NCI-H226 (cell line): ENCODE results near the gene PTGER1.
"Not testable (repeated sequence)": the region's sequence is repeated elsewhere in the genome, so short reads cannot be mapped to it uniquely, and the experiment has no call there.

Source experiments
- DNase-seq: peaks from one replicate; pipeline ENCODE4 v3.0.0-alpha.2; 2015

Gene PTGER1

GRCh38 chr19:14475251-14476073 lies at the start of gene PTGER1:
Gene PTGER1 (minus strand): TSS chr19:14475354. CDS start chr19:14474320, 1,034 bp downstream.
- no peak for DNase-seq

- DNase-seq, result no peak
Observed at GRCh38 chr19:14520543-14520942, 45.4 kb upstream of the PTGER1 start.

- DNase-seq, result peak; percentile 60
Observed at GRCh38 chr19:14519860-14520407, 44.8 kb upstream of the PTGER1 start.

GRCh38 chr19:14519245-14519859 lies 44.2 kb upstream of the PTGER1 start:
- no peak for DNase-seq

- DNase-seq, result peak; percentile 85
Observed at GRCh38 chr19:14517840-14518505, 42.8 kb upstream of the PTGER1 start, which contains the start of gene DNAJB1. Gene DNAJB1 (minus strand): TSS chr19:14518397. CDS start chr19:14518349, 48 bp downstream.

- DNase-seq, result no peak
Observed at GRCh38 chr19:14517446-14517839, 42.3 kb upstream of the PTGER1 start.

- no peak for DNase-seq
Observed at GRCh38 chr19:14516746-14517438, 41.7 kb upstream of the PTGER1 start.

- no peak for DNase-seq
Observed at GRCh38 chr19:14516048-14516534, 40.9 kb upstream of the PTGER1 start.

GRCh38 chr19:14515501-14516047 lies 40.4 kb upstream of the PTGER1 start:
- no peak for DNase-seq

- no peak for DNase-seq
Observed at GRCh38 chr19:14514215-14514863, 39.2 kb upstream of the PTGER1 start.

- no peak for DNase-seq
Observed at GRCh38 chr19:14512406-14512961, 37.3 kb upstream of the PTGER1 start.

- no peak for DNase-seq
Observed at GRCh38 chr19:14511229-14511593, 36.1 kb upstream of the PTGER1 start.

- DNase-seq, result peak; percentile 61
Observed at GRCh38 chr19:14510311-14511228, 35.4 kb upstream of the PTGER1 start.

GRCh38 chr19:14507704-14508542 lies 32.8 kb upstream of the PTGER1 start:
- peak; percentile 33 for DNase-seq

GRCh38 chr19:14505488-14506239 lies 30.5 kb upstream of the PTGER1 start:
- DNase-seq, result peak; percentile 86

GRCh38 chr19:14504575-14504974 lies 29.4 kb upstream of the PTGER1 start:
- DNase-seq, result not testable (repeated sequence)

GRCh38 chr19:14503285-14503684 lies 28.1 kb upstream of the PTGER1 start:
- DNase-seq, result no peak

- peak; percentile 61 for DNase-seq
Observed at GRCh38 chr19:14502334-14503092, 27.4 kb upstream of the PTGER1 start.
